CD4-positive, alpha-beta T cell treated with Interleukin-12 subunit alpha and Interleukin-12 subunit beta, for 1 hour (primary cell): ENCODE data around the gene ADGRG6.
A peak's percentile ranks its signal among the peaks of the same experiment; 100 is the strongest.
"Not testable (repeated sequence)": the region's sequence is repeated elsewhere in the genome, so short reads cannot be mapped to it uniquely, and the experiment has no call there.

Experiments used
- DNase-seq: peaks from one replicate; pipeline ENCODE4 v3.0.0-alpha.2; 2020

Gene ADGRG6

GRCh38 chr6:142322504-142323198 lies 20.8 kb downstream of the ADGRG6 start:
- no peak for DNase-seq

DNA sequence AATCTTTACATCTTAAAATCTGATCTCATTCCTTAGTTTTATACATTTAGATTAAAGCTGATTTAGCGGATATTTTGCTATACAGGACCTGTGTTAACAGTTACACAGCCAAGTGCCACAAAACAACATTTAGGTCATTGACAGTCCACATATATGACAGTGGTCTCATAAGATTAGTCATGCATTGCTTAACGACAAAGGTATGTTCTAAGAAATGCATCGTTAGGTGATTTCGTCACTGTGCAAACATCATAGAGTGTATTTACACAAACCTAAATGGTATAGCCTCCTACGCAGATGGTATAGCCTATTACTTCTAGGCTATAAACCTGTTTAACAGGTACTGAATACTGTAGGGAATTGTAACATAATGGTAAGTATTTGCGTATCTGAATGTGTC lies 21.6 kb downstream of the ADGRG6 start:
- no peak for DNase-seq

DNA sequence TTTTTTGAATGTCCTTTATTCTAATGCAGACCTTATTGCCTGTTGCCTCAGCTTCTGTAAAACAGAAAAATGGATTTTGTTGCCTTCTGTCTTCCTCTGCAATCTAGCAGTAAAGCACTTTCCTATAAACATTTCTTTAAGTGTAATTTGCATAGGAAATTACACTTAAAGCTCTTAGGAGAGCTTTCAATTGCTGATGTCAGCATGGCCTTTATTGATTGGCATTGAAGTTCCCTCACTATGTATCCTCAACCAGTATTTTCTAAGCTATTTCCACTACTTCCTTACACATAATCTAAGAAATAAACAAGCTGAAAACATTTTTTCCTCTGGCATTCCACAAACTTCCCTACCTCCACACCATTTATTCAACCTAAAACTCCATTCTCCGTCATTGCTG lies 22.3 kb downstream of the ADGRG6 start:
- DNase-seq: no peak

GRCh38 chr6:142325111-142325510 lies 23.3 kb downstream of the ADGRG6 start:
- DNase-seq: no peak

DNA sequence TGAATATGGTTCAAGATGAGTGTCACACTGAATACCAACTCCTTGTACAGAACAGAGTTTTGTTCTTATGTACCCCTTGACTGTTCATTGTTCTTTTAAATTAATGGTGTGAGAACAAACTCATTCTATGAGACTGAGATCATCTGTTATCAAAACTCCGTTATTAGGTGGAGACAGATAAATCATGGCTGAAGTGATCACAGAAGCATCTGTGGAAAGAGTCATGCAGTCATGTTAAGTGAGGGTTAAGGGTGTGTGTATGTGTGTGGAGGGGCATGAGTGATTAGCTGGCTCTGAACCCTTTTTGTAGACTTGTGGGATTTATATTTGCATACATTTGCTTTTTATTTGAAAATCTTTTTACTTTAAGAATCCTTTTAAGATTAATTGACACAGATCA lies 24.7 kb downstream of the ADGRG6 start:
- no peak for DNase-seq

DNA sequence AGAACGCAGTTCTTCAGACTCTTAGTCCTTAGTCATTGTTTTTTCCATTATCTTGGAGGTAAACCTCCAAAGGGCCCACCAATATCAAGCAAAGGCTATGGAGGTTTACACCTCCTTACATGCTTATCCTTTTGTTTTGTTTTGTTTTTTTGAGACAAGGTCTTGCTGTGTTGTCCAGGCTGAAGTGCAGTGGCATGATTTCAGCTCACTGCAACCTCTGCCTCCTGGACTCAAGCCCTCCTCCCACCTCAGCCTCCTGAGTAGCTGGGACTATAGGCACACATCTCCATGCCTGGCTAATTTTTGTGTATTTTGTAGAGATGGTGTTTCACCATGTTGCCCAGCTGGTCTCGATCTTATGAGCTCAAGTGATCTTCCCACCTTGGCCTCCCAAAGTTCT lies 26.3 kb downstream of the ADGRG6 start:
- no peak for DNase-seq

- DNase-seq: no peak
These were observed 27.8 kb downstream of the ADGRG6 start for GRCh38 chr6:142329486-142330113.

GRCh38 chr6:142331075-142331551 lies 29.3 kb downstream of the ADGRG6 start:
- DNase-seq: peak; percentile 15

DNA sequence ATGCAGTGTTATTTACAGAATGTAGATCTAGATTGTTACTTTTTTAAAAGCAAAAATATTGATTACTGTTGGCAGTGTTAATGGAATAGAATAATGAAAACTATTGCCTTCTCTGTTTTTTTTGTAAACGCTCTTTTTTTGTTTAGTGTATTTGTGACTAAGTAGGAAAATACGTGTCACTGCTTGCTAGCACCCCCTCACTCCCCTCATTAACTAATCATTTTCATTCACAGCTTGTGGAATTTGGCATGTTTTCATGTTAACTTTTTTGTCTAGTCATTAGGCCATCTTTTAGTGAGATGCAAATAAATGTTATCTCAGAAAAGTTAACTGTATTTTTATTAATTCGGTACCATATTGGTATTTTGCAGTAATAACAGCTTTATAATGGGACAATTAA lies 29.8 kb downstream of the ADGRG6 start:
- DNase-seq: no peak

GRCh38 chr6:142332393-142333098 lies 30.7 kb downstream of the ADGRG6 start:
- no peak for DNase-seq

DNA sequence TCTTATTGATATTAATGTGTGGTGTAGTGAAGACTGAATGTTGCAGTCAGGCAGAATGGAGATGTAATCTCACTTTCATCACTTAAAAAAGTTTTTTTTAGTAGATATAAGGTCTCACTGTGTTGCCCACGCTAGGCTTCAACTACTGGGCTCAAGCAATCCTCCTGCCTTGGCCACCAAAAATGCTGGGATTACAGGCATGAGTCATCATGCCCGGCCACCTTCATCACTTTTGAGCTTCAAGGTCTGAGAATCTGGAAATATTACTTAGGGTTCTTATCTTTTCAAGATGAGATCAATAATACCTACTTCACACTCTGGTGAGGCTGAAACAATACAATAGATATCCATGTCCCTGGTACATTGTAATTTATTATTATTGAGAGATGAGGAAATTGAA lies 31.6 kb downstream of the ADGRG6 start:
- DNase-seq: no peak

DNA sequence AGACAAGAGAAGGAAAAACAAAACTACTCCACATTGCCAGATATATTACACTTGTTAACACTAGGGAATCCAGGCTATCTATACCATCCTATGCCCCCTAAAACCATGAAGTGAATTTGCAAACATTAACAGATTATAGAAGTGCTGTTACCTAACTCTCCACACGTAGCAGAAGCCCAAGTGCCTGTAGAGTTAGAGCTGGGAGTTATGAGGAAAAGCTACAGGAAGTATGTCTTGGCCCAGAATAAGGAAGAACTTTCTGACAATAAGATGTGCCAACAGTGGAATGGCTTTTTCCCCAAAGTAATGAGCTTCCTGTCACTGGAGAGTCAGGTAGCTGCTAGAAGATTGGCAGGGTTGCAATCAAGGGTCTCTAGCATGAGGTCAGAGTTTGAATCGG lies 32.5 kb downstream of the ADGRG6 start:
- no peak for DNase-seq

GRCh38 chr6:142335415-142335814 lies 33.6 kb downstream of the ADGRG6 start:
- DNase-seq: no peak

DNA sequence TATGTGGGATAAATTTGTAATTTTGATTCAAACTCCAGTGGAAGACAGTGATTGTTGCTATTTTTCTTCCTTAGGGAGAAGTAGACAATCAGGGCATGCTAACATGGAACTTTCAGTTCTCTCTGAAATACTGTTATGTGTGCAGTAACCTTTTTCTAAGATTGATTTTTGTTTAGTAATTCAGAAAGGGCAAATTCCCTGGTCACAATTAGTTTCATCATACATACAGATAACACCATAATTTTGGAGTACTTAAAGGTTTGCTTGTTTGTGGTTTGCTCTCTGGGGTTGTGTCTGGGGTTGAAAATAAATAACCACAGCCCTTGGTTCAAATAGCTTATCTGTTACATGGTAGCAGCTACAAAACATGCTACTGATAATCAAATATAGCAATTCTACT lies 34.4 kb downstream of the ADGRG6 start:
- DNase-seq: no peak

DNA sequence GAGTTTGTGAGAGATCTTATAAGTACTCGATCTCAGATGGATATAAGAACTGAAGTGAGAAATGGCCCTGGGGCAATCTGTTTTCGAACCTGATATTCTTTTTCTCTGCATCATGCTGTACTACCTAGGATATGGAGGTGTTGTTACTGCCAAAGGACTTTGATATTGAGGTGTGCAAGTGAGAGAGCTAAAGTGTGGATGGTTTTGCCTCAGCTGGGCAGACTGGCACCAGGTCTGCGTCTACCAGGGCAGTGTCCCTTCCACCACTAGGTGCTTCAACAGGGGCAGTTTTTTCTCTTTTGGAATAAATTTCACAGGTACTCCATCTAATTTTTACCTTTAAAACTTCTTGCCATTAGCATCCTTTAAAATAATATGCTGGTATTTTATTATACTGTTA lies 35.0 kb downstream of the ADGRG6 start:
- no peak for DNase-seq

GRCh38 chr6:142339113-142339512 lies 37.3 kb downstream of the ADGRG6 start:
- no peak for DNase-seq

DNA sequence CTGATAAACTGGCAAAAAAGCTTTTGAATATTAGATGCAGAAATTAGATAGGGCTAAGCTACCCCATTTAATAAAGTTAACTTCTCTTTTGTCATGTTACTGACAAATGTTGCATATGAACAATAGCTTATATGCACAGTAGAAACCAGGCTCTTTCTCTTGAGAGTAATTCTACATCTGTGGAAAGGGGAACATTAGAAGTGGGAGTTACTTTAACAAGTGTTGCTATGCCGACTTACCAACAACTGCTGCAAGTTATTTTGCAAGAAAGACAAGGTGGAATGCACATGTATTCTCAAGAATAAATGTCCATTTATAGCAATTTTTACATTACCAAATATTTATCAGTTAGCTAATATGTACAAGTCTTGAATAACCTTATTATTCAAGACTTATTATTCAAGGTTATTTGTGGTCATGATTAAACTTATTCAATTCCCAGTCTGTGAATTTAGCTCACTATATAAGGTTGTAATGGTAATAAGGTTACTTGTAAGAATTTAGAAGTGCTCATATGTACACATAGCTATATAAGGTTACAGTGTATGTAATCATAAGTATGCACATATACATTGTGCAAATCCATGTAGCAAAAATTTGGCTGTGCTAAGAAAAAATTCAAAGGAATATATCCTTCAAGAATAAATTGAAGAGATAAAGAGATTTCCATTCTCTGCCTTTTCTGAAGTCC lies 38.3 kb downstream of the ADGRG6 start:
- no peak for DNase-seq

GRCh38 chr6:142341855-142342330 lies 40.1 kb downstream of the ADGRG6 start:
- DNase-seq: no peak

DNA sequence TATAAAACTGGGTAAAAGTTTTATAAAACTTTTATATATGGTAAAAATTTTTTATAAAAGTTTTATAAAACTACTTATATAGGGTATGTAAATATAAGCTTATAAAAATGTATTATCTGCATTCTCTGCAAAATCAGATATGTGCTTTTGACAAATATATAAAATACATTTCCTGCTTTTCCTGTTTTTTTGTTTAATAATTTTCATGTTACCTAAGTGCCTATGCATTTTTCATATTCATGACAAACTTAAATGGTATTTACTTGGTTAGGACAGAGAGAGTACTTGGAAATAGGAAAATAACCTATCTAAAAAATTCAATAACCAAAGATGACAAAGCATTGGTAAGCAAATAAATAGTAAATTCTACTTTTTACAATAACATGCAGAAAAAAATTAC lies 41.2 kb downstream of the ADGRG6 start:
- no peak for DNase-seq

GRCh38 chr6:142343938-142344337 lies 42.1 kb downstream of the ADGRG6 start:
- no peak for DNase-seq

DNA sequence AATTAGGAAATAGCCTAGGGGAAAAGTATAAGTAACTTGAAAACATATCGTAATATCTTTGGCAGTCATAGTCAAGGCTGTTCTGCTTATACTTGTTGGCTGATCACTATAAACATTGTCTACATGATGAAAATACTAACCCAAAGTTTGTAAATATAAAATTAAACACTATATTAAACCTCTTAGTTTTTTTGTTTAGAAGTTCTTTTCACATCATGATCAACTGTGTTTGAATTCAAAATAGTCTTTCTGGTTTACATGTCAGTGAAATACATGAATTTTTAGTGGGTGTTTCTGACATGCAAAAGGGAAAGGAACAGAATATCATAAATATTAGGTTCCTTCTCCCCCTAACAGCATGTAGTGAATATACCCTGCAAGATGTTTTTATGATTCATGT lies 43.5 kb downstream of the ADGRG6 start:
- DNase-seq: no peak

- not testable (repeated sequence) for DNase-seq
These were observed 44.4 kb downstream of the ADGRG6 start for GRCh38 chr6:142346166-142346565.

DNA sequence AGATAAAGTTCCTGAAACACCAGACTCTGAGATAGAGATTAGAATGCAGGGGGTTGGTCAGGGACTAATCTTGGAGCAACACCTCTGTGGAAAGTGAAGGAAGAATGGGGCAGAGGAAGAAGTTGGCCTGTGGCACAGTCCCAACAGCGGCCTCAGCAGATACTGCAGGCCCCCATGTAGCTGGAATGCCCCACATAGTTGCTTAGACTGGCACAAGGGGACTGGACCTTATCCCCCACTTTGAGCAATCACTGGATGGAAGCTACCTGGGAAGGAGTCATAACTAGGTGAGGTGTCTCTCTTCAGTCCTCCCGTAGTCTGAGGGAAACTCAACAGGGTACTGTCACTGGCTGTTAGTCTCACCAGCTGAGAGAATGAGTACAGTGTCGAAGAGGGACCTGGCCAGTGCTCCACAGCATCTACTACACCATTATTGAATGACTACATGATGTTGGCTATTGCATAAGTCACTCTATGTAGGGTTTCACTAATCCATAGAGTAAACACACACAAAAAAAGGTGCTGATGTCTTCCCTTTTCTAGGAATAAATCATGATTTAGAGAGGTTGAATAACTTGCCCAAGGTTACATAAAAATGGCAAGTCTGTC lies 47.5 kb downstream of the ADGRG6 start:
- DNase-seq: no peak
